Endothelial cell of umbilical vein (primary cell): Measurements from ENCODE around the gene DAPK3. TPM values are rescaled to one million over a fixed set of nuclear protein-coding genes. Genes with fewer than 3 reads are reported as not detected.

Experiments
- BruUV-seq: library from RNA; stranded (reverse); fragments of 400-500 nt; replicated peaks from 2 replicates; lab custom pipeline; 2021; lab: Mats Ljungman, UMichigan
- CTCF ChIA-PET: fragments of 300-600, 350-600 bp; sonication (Branson Sonifier 250); formaldehyde crosslinking; loops from one replicate; lab custom pipeline; 2021; ENCODE audit warnings: antibody characterized with exemption, inconsistent platforms; lab: Charles Lee
- POLR2A ChIA-PET: fragments of 300-600, 350-600 bp; sonication (Branson Sonifier 250); formaldehyde crosslinking; loops from one replicate; lab custom pipeline; 2021; ENCODE audit warnings: antibody characterized with exemption, inconsistent platforms; lab: Charles Lee
- DNase-seq: peaks from one replicate; pipeline ENCODE4 v3.0.0-alpha.2; 2011; ENCODE audit warnings: low read depth, low spot score
- FAIRE-seq: peaks from 2 replicates; lab custom pipeline; 2011; peaks lifted over from hg19 to GRCh38; lab: Jason Lieb, UNC
- H2AFZ ChIP-seq: 2 replicates; pipeline ENCODE4 v1.6.0; 2012; ENCODE audit warnings: low read depth, low read length, control low read depth, inconsistent platforms
- H3K27ac ChIP-seq: 2 replicates; pipeline ENCODE4 v1.5.1; 2011; ENCODE audit warnings: low read depth, mild to moderate bottlenecking, control low read depth, low read length, moderate library complexity; ENCODE audit not compliant: insufficient read depth
- H3K27me3 ChIP-seq, 2 experiments: 2 replicates each; pipeline versions ENCODE4 v1.6.0 to v1.6.1; 2011; ENCODE audit warnings: low read length in 2 of 2, mixed read lengths in 1 of 2; ENCODE audit not compliant: control insufficient read depth in 2 of 2, insufficient read depth in 2 of 2
- H3K36me3 ChIP-seq, 2 experiments: 2 replicates in 1 of 2; 3 replicates in 1 of 2; pipeline ENCODE4 v1.5.1; 2011; ENCODE audit warnings: low read length in 2 of 2, mild to moderate bottlenecking in 1 of 2, moderate library complexity in 1 of 2; ENCODE audit not compliant: control insufficient read depth in 2 of 2, insufficient read depth in 2 of 2; ENCODE audit errors: extremely low read depth in 1 of 2
- H3K4me1 ChIP-seq: 3 replicates; pipeline ENCODE4 v1.5.1; 2011; ENCODE audit warnings: mild to moderate bottlenecking, low read length; ENCODE audit not compliant: control insufficient read depth, insufficient read depth; ENCODE audit errors: extremely low read depth
- H3K4me2 ChIP-seq: 2 replicates; pipeline ENCODE4 v1.6.1; 2011; ENCODE audit warnings: low read length, control low read depth, mixed read lengths; ENCODE audit not compliant: insufficient read depth
- H3K4me3 ChIP-seq, 3 experiments: fragments of 200-600 bp in 1 of 3; sonication (generic), shearing (Covaris generic) in 1 of 3; replicated peaks in 1 of 3; 2 replicates each; pipeline ENCODE4 v1.5.1; 2011 to 2016; ENCODE audit warnings: control low read depth in 3 of 3, low read length in 3 of 3, mild to moderate bottlenecking in 2 of 3, inconsistent platforms in 1 of 3, low read depth in 1 of 3, moderate library complexity in 1 of 3; ENCODE audit not compliant: insufficient read depth in 1 of 3
- H3K79me2 ChIP-seq: 2 replicates; pipeline ENCODE4 v1.6.0; 2012; ENCODE audit warnings: low read length, inconsistent platforms; ENCODE audit not compliant: control insufficient read depth, insufficient read depth
- H3K9ac ChIP-seq: replicated peaks from 2 replicates; pipeline ENCODE3; 2011; ENCODE audit warnings: low read length, control low read depth; ENCODE audit not compliant: insufficient read depth; ENCODE audit errors: extremely low read depth
- H3K9me1 ChIP-seq: replicated peaks from 3 replicates; pipeline ENCODE4 v1.6.0; 2011; ENCODE audit warnings: mild to moderate bottlenecking, low read length; ENCODE audit not compliant: control insufficient read depth, insufficient read depth; ENCODE audit errors: extremely low read depth
- H3K9me3 ChIP-seq: replicated peaks from 2 replicates; pipeline ENCODE4 v1.5.1; 2012; ENCODE audit warnings: low read length, inconsistent platforms; ENCODE audit not compliant: control insufficient read depth, insufficient read depth
- H4K20me1 ChIP-seq: replicated peaks from 2 replicates; pipeline ENCODE3; 2011; ENCODE audit warnings: mild to moderate bottlenecking, low read length; ENCODE audit not compliant: control insufficient read depth, insufficient read depth; ENCODE audit errors: extremely low read depth
- EZH2 ChIP-seq: IDR thresholded peaks from 2 replicates; pipeline ENCODE4 v1.6.1; 2012; ENCODE audit warnings: borderline replicate concordance, low read depth, mild to moderate bottlenecking, moderate library complexity, low read length, inconsistent platforms; ENCODE audit not compliant: severe bottlenecking
- FOS ChIP-seq: IDR thresholded peaks from 2 replicates; pipeline ENCODE4 v1.6.1; 2011; ENCODE audit warnings: mild to moderate bottlenecking, low read length, moderate library complexity, borderline replicate concordance; ENCODE audit not compliant: insufficient read depth
- GATA2 ChIP-seq: IDR thresholded peaks from 2 replicates; pipeline ENCODE4 v1.7.0; 2011; ENCODE audit warnings: low read depth, mild to moderate bottlenecking, moderate library complexity, mixed read lengths, low read length; ENCODE audit not compliant: insufficient read length, insufficient read depth
- JUN ChIP-seq: IDR thresholded peaks from 2 replicates; pipeline ENCODE4 v1.6.1; 2011; ENCODE audit warnings: borderline replicate concordance, low read depth; ENCODE audit not compliant: insufficient read length, insufficient read depth
- MYC ChIP-seq: IDR thresholded peaks from one replicate; pipeline ENCODE4 v1.6.1; 2011; ENCODE audit warnings: mild to moderate bottlenecking, low read depth, low read length
- POLR2A ChIP-seq: IDR thresholded peaks from 2 replicates; pipeline ENCODE4 v1.6.1; 2012; ENCODE audit warnings: low read depth, mild to moderate bottlenecking, control low read depth, low read length
- POLR2AphosphoS5 ChIP-seq: IDR thresholded peaks from 2 replicates; pipeline ENCODE4 v1.6.1; 2012; ENCODE audit warnings: low read depth, mild to moderate bottlenecking, control low read depth, low read length, moderate library complexity; ENCODE audit not compliant: insufficient read depth
- dilution Hi-C: fragments of 300-500 bp; cut with MboI; formaldehyde crosslinking; loops from one replicate; pipeline ENCODE4 v1.15.0; 2019; ENCODE audit warnings: low sequenced_read_pairs; ENCODE audit not compliant: extremely low pct_ligation_motif_present
- intact Hi-C: fragments of 100-400 bp; cut with micrococcal nuclease; formaldehyde crosslinking; loops from one replicate; pipeline ENCODE4 v1.10.0; 2022
- polyA plus RNA-seq, 4 experiments: library from polyadenylated mRNA; depleted of rRNA in 3 of 4; stranded (reverse) in 3 of 4; unstranded in 1 of 4; fragments of >200 nt; gene quantifications; 2 replicates each; pipeline versions ENCODE4 v1.2.1 to v1.2.3, GENCODE V29; 2011 to 2012; ENCODE audit warnings: missing spikeins in 1 of 4
- total RNA-seq: library from RNA; stranded (reverse); gene quantifications from 2 replicates; pipeline ENCODE4 v1.2.3, GENCODE V29; 2021
- TF ChIP-seq, protein P1 (sequence below), 2 donors: IDR thresholded peaks; 1 replicate in 1 of 2; 2 replicates in 1 of 2; pipeline ENCODE4 v1.5.1; 2011; ENCODE audit warnings: low read length in 2 of 2, mild to moderate bottlenecking in 2 of 2, moderate library complexity in 2 of 2, control low read depth in 1 of 2, inconsistent platforms in 1 of 2, low read depth in 1 of 2; ENCODE audit not compliant: insufficient read depth in 1 of 2; ENCODE audit errors: extremely low read depth in 1 of 2
- TF ChIP-seq, protein P2 (sequence below): IDR thresholded peaks from 2 replicates; pipeline ENCODE4 v1.6.1; 2011; ENCODE audit not compliant: insufficient read depth, insufficient read length

DAPK3 gene
- total and polyA plus RNA-seq, 2 donors (not counting 3 experiments of a cell fraction or from before 2014, with no cell fraction given) = 157 to 175 TPM

DNA sequence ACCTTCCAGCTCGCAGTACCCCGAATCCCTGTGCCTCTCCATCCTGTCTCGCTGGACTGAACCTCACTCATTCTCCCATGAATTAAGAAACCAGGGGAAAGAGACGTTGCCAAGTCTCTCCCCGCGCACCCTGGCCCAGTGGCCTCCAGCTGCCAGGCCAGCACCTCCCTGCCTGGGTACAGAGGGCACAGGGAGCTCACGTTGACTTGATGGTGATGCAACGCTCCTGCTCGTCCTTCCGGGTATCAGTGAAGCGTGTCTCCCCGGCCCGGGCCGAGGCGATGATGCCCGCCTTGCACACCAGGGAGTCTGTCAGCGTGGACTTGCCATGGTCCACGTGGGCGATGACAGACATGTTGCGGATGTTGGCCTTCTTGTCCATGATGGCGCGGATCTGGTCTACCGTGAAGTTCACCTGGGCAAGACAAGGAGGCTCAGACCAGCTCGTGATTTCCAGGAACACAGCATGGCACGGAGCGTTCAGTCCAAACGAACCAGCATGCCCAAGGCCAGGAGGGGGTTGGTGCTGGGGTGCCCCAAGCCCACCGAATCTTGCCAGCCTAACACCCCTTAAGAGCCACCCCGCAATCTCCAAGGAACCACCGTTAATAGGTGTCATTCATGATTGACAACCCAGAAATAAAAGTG lies 13.2 kb upstream of the DAPK3 start:
- Histone ChIP-seq H3K9me1 (no peaks in the 10 kb centered on the region), H2AFZ (no peak overlapping the region), H3K79me2 (peaks cover 62% of the 10 kb centered on the region), H3K4me1 (peaks cover 31% of the 10 kb centered on the region), H3K27me3 (no peaks in the 10 kb centered on the region), H3K4me3 (peak overlapping the region; percentile 63 to 98 (median 97)), H3K36me3 (peaks cover 38 to 50% of the 10 kb centered on the region in 2 experiments), H4K20me1 (no peaks in the 10 kb centered on the region), H3K4me2 (peak overlapping the region; percentile 65), H3K9me3 (no peaks in the 10 kb centered on the region), H3K27ac (peak overlapping the region; percentile 90), H3K9ac (peak overlapping the region; percentile 99)
- TF ChIP-seq POLR2A (no peak), GATA2 (no peak), POLR2AphosphoS5 (peak; percentile 10), JUN (no peak), EZH2 (no peak), MYC (no peak), FOS (no peak)
- TF ChIP-seq, protein P1, sequence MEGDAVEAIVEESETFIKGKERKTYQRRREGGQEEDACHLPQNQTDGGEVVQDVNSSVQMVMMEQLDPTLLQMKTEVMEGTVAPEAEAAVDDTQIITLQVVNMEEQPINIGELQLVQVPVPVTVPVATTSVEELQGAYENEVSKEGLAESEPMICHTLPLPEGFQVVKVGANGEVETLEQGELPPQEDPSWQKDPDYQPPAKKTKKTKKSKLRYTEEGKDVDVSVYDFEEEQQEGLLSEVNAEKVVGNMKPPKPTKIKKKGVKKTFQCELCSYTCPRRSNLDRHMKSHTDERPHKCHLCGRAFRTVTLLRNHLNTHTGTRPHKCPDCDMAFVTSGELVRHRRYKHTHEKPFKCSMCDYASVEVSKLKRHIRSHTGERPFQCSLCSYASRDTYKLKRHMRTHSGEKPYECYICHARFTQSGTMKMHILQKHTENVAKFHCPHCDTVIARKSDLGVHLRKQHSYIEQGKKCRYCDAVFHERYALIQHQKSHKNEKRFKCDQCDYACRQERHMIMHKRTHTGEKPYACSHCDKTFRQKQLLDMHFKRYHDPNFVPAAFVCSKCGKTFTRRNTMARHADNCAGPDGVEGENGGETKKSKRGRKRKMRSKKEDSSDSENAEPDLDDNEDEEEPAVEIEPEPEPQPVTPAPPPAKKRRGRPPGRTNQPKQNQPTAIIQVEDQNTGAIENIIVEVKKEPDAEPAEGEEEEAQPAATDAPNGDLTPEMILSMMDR (IDR thresholded peaks at IDR 0.05; ENCODE audit: extremely low read depth in 1 of 2, insufficient read depth in 1 of 2, low read depth in 1 of 2, low read length in 2 of 2) = no peak
- TF ChIP-seq, protein P2, sequence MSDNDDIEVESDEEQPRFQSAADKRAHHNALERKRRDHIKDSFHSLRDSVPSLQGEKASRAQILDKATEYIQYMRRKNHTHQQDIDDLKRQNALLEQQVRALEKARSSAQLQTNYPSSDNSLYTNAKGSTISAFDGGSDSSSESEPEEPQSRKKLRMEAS = peak; percentile 83
- peak; percentile 62 for FAIRE-seq
- dilution Hi-C loops (no loop called here), intact Hi-C loops (no loop called here)
- BruUV-seq = no TSS peak
- ChIA-PET CTCF (interaction anchor here (2.1 kb wide), 1 partner anchor 13 kb away, joined by 4 read pairs; the partner anchor contains the start of gene DAPK3), POLR2A (interaction anchor here (5.3 kb wide), 1 partner anchor 14 kb away, joined by 82 read pairs; the partner anchor contains the start of gene DAPK3)
- DNase-seq = peak; percentile 34
